Hepatocyte (in vitro differentiated cells): Measurements from ENCODE around the gene CPEB1. TPM values are rescaled to one million over a fixed set of nuclear protein-coding genes. Genes with fewer than 3 reads are reported as not detected.

ENCODE experiments used
- DNase-seq: peaks from one replicate; pipeline ENCODE4 v3.0.0-alpha.2; 2016; ENCODE audit warnings: low spot score
- H2AFZ ChIP-seq: fragments of 200-600 bp; sonication (generic); 2 replicates; pipeline ENCODE4 v1.6.0; 2016; ENCODE audit warnings: antibody characterized with exemption, mild to moderate bottlenecking
- H3K27ac ChIP-seq: fragments of 200-600 bp; sonication (generic); 2 replicates; pipeline ENCODE4 v1.5.1; 2016; ENCODE audit warnings: mild to moderate bottlenecking
- H3K27me3 ChIP-seq: fragments of 200-600 bp; sonication (generic); 2 replicates; pipeline ENCODE4 v1.6.1; 2016
- H3K36me3 ChIP-seq: fragments of 200-600 bp; sonication (generic); replicated peaks from 2 replicates; pipeline ENCODE4 v1.5.1; 2016; ENCODE audit warnings: low read depth; ENCODE audit not compliant: insufficient read depth
- H3K4me1 ChIP-seq: fragments of 200-600 bp; sonication (generic); 2 replicates; pipeline ENCODE4 v1.5.1; 2016; ENCODE audit warnings: mild to moderate bottlenecking, moderate library complexity; ENCODE audit not compliant: insufficient read depth
- H3K4me2 ChIP-seq: fragments of 200-600 bp; sonication (generic); 2 replicates; pipeline ENCODE4 v1.6.0; 2016
- H3K4me3 ChIP-seq: fragments of 200-600 bp; sonication (generic); 2 replicates; pipeline ENCODE4 v1.5.1; 2016; ENCODE audit warnings: mild to moderate bottlenecking
- H3K79me2 ChIP-seq: fragments of 200-600 bp; sonication (generic); 2 replicates; pipeline ENCODE4 v1.6.0; 2017; ENCODE audit warnings: mild to moderate bottlenecking
- H3K9me2 ChIP-seq: fragments of 200-600 bp; sonication (generic); replicated peaks from 2 replicates; pipeline ENCODE4 v1.6.0; 2017; ENCODE audit warnings: mild to moderate bottlenecking; ENCODE audit not compliant: insufficient read depth
- H3K9me3 ChIP-seq: fragments of 200-600 bp; sonication (generic); 2 replicates; pipeline ENCODE4 v1.5.1; 2016; ENCODE audit warnings: low read depth, mild to moderate bottlenecking
- H4K20me1 ChIP-seq: fragments of 200-600 bp; sonication (generic); 2 replicates; pipeline ENCODE4 v1.6.0; 2016; ENCODE audit warnings: mild to moderate bottlenecking; ENCODE audit not compliant: insufficient read depth, poor library complexity, severe bottlenecking
- CTCF ChIP-seq: fragments of 200-600 bp; sonication (generic); IDR thresholded peaks from 2 replicates; pipeline ENCODE4 v1.5.1; 2016; ENCODE audit warnings: antibody characterized with exemption, mild to moderate bottlenecking; ENCODE audit not compliant: poor library complexity
- EZH2 ChIP-seq: fragments of 200-600 bp; sonication (generic); IDR thresholded peaks from 2 replicates; pipeline ENCODE4 v1.6.1; 2016; ENCODE audit warnings: antibody characterized with exemption, mild to moderate bottlenecking, borderline replicate concordance
- EZH2phosphoT487 ChIP-seq: fragments of 200-600 bp; sonication (generic); IDR thresholded peaks from one replicate; pipeline ENCODE4 v1.6.1; 2018; ENCODE audit warnings: antibody characterized with exemption, mild to moderate bottlenecking, low read depth, moderate library complexity; ENCODE audit not compliant: unreplicated experiment, severe bottlenecking
- WGBS: methylation state at CpG from one replicate; pipeline ENCODE4 v1.1.6; 2016; ENCODE audit warnings: low lambda C conversion rate; ENCODE audit errors: missing lambda C conversion rate; 5-methylcytosine and 5-hydroxymethylcytosine counted together
- polyA plus RNA-seq: library from polyadenylated mRNA; unstranded; fragments of >200 nt; fragmentation: Nextera tagmentation; extraction: Ambion mirVana; gene quantifications from 2 replicates; pipeline ENCODE4 v1.2.1, GENCODE V29; 2016
- total RNA-seq: library from RNA; depleted of rRNA; stranded (reverse); fragments of >200 nt; gene quantifications from 2 replicates; pipeline ENCODE4 v1.2.3, GENCODE V29; 2014

CPEB1 gene
- total and polyA plus RNA-seq, 2 experiments from 2014 or later = 0.87 to 1.9 TPM

- no peak for TF ChIP-seq CTCF
- TF ChIP-seq EZH2phosphoT487 = no peak
- TF ChIP-seq EZH2 = no peak
- H3K4me2 ChIP-seq = no peak overlapping the region
- no peak overlapping the region for H3K27ac ChIP-seq
- no peaks in the 10 kb centered on the region for H3K9me2 ChIP-seq
- no peak for DNase-seq
- peaks cover 9% of the 10 kb centered on the region for H3K27me3 ChIP-seq
- H3K9me3 ChIP-seq = no peaks in the 10 kb centered on the region
- no peaks in the 10 kb centered on the region for H3K79me2 ChIP-seq
- H3K36me3 ChIP-seq = no peaks in the 10 kb centered on the region
- H2AFZ ChIP-seq = no peak overlapping the region
- H3K4me1 ChIP-seq = no peaks in the 10 kb centered on the region
- H3K4me3 ChIP-seq = no peak overlapping the region
- no peaks in the 10 kb centered on the region for H4K20me1 ChIP-seq
- WGBS = 91% methylated on average over 10 of the region's 10 CpGs
These were observed 41.5 kb upstream of the CPEB1 start for GRCh38 chr15:82688691-82689090.

DNA sequence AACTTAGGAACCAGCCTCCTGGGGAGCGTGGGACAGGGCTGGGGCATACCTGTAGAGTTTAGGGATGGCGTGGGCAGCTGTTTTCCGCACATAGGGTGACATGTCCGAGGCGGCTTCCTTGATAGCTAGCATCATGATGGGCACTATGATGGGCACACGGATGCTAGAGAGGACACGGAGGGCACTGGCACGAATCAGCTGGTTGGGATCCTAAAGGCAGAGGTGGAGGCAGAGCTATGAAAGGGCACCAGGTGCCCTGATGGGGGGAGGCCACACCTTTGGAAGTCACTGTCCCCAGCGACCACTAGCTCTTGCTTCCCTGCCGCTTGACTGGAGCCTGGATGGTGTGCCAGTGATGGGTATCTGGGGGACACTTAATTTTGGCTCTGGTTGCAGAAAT lies 34.2 kb upstream of the CPEB1 start:
- 91% methylated on average over 10 of the region's 10 CpGs for WGBS
- Histone ChIP-seq H2AFZ (peak overlapping the region; percentile 51), H3K27ac (peak overlapping the region; percentile 89), H4K20me1 (no peaks in the 10 kb centered on the region), H3K27me3 (peaks cover 21% of the 10 kb centered on the region), H3K9me2 (no peaks in the 10 kb centered on the region), H3K9me3 (no peaks in the 10 kb centered on the region), H3K4me1 (no peaks in the 10 kb centered on the region), H3K4me2 (peak overlapping the region; percentile 82), H3K36me3 (no peaks in the 10 kb centered on the region), H3K79me2 (no peaks in the 10 kb centered on the region), H3K4me3 (no peak overlapping the region)
- DNase-seq = no peak
- TF ChIP-seq EZH2 (no peak), CTCF (no peak), EZH2phosphoT487 (no peak)

DNA sequence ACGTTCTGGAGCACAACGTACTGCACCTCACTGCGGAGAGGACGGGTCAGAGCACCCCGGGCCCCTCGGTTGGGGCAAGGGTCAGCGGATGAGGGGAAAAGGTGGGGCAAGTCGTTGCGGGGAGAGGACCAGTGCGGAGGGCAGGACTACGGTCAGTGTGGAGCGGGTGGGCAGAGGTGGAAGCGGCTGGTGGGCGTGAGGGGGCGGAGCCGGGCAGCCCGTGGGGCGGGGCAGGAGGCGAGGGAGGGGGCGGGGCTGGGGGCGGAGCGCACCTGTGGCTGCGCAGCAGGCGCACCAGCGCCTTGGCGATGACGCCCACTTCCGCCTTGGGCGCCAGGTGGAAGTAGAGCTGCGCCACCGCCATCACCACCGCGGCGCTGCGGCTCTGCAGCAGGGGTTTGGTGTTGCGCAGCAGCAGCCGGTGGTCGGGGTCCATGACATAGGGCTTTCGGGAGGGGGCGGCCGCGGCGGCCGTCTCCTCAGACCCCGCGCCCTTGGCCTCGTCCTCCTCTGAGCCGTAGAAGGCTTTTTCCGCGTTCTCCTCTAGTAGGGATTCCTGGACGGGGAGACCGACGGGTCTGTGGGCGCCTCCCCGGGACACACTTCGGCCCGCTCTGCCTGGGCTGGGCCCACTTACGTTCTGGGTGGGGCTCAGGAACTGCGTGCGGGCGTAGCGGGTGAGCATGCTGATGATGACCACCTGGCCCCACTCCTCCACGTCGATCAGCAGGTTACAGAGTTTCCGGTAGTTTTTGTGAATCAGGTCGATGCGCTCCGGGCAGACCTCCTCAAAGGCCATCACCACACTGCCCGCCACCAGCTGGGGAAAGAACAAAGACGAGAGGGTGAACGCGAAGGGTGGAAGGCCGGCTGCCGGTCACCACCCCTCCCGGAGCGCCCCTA lies 33.3 kb upstream of the CPEB1 start:
- H2AFZ ChIP-seq = peak overlapping the region; percentile 72
- H3K4me1 ChIP-seq = no peaks in the 10 kb centered on the region
- peak overlapping the region; percentile 69 for H3K4me3 ChIP-seq
- no peaks in the 10 kb centered on the region for H3K79me2 ChIP-seq
- no peaks in the 10 kb centered on the region for H3K36me3 ChIP-seq
- peak; percentile 93 for DNase-seq
- H4K20me1 ChIP-seq = no peaks in the 10 kb centered on the region
- no peaks in the 10 kb centered on the region for H3K9me2 ChIP-seq
- peak overlapping the region; percentile 82 for H3K4me2 ChIP-seq
- peak overlapping the region; percentile 89 for H3K27ac ChIP-seq
- WGBS = 3% methylated on average over 51 of the region's 76 CpGs
- TF ChIP-seq EZH2phosphoT487 (no peak), EZH2 (no peak), CTCF (peak; percentile 13)
- H3K27me3 ChIP-seq = peaks cover 13% of the 10 kb centered on the region
- no peaks in the 10 kb centered on the region for H3K9me3 ChIP-seq
